SK-N-SH treated with all-trans-retinoic acid at 6 μM for 48 hours (cell line): Measurements from ENCODE around the gene CARD8.

Experiments used
- BACH2 ChIP-seq: fragments of 250-450 bp; sonication (Bioruptor Pico); IDR thresholded peaks from 2 replicates; pipeline ENCODE4 v1.9.0; 2021; ENCODE audit warnings: mild to moderate bottlenecking, borderline replicate concordance
- OSR1 ChIP-seq: fragments of 250-450 bp; sonication (Bioruptor Pico); IDR thresholded peaks from 2 replicates; pipeline ENCODE4 v1.8.0; 2022; ENCODE audit warnings: moderate library complexity, mild to moderate bottlenecking, inconsistent platforms
- ZNF565 ChIP-seq: fragments of 450-650 bp; formaldehyde crosslinking; conservative IDR thresholded peaks from 2 replicates; pipeline ENCODE4 v1.5.0; 2020; ENCODE audit warnings: low read depth, mild to moderate bottlenecking, moderate library complexity
- ZNF8 ChIP-seq: fragments of 450-650 bp; formaldehyde crosslinking; IDR thresholded peaks from 2 replicates; pipeline ENCODE4 v1.5.0; 2020; ENCODE audit warnings: mild to moderate bottlenecking, moderate library complexity
- TF ChIP-seq, protein P1 (sequence below): fragments of 250-450 bp; sonication (Bioruptor Pico); IDR thresholded peaks from 2 replicates; pipeline ENCODE4 v1.8.0; 2021; ENCODE audit warnings: low read depth, mild to moderate bottlenecking, moderate library complexity, borderline replicate concordance

DNA sequence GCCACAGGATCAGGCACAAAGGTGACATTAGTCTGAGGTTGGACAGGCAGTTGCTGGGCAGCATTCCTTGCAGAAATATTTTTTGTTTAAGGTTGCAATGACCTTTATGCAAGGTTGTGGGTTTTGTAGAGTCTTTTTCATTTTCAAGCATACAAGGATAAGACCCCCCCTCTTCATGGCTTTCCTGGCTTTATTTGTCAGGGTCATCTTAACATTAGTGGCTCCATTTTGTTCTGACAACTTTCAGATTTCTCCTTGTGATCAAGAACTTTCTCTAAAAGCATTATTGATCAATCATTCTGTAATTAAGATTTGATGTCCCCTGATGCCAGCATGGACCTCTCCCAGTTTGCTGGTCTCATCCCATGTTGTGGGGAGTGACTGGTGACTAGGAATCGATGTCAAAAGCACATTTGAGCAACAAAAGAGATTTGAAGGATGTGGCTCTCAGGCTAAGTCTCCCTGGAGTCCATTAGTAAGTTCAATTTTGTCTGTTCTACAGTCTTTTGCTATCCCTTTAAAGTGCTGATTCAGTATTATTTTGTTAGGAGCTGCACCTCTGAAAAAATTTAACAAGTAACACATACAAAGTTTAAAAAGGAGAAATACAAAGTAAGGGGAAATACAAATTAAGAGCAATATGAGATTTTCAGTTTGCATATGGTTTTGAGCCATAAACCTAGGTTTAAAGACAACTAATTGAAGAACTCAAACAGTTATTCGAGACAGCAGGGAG, 5.3 kb downstream of the CARD8 start:
- TF ChIP-seq, protein P1, sequence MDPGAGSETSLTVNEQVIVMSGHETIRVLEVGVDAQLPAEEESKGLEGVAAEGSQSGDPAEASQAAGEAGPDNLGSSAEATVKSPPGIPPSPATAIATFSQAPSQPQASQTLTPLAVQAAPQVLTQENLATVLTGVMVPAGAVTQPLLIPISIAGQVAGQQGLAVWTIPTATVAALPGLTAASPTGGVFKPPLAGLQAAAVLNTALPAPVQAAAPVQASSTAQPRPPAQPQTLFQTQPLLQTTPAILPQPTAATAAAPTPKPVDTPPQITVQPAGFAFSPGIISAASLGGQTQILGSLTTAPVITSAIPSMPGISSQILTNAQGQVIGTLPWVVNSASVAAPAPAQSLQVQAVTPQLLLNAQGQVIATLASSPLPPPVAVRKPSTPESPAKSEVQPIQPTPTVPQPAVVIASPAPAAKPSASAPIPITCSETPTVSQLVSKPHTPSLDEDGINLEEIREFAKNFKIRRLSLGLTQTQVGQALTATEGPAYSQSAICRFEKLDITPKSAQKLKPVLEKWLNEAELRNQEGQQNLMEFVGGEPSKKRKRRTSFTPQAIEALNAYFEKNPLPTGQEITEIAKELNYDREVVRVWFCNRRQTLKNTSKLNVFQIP (CRISPR knock-in tag) = no peak
- TF ChIP-seq OSR1 (CRISPR knock-in tag) (no peak), ZNF565 (no peak), BACH2 (no peak), ZNF8 (no peak)
